Measurements from ENCODE around the gene RAPGEF1.

GRCh38 chr9:131670247-131671132 lies 69.4 kb downstream of the RAPGEF1 start:
- TF ChIP-seq ETV5 (CRISPR knock-in tag; IDR thresholded peaks at IDR 0.05; ENCODE audit: borderline replicate concordance): no peak
- no peak for TF ChIP-seq ZNF34 (CRISPR knock-in tag; IDR thresholded peaks at IDR 0.05; ENCODE audit: borderline replicate concordance)
- no peak for TF ChIP-seq EP300 (IDR thresholded peaks at IDR 0.05; ENCODE audit: low read depth in 2 of 2, low read length in 2 of 2)
- no peak for TF ChIP-seq EP300 (CRISPR knock-in tag; IDR thresholded peaks at IDR 0.05; ENCODE audit: borderline replicate concordance)
- no peak for TF ChIP-seq DPF2 (CRISPR knock-in tag; IDR thresholded peaks at IDR 0.05; ENCODE audit: borderline replicate concordance, low read depth)
- TF ChIP-seq POLR2AphosphoS5 (IDR thresholded peaks at IDR 0.05; ENCODE audit: low read depth, low read length): no peak
- TF ChIP-seq EZH2 (conservative IDR thresholded peaks at IDR 0.05; ENCODE audit: low read depth, low read length): no peak
- no peak for TF ChIP-seq CTCF (CRISPR knock-in tag; IDR thresholded peaks at IDR 0.05)
- no peak for TF ChIP-seq ELF4 (CRISPR knock-in tag; IDR thresholded peaks at IDR 0.05; ENCODE audit: borderline replicate concordance)
- no peak for TF ChIP-seq ZNF800 (CRISPR knock-in tag; IDR thresholded peaks at IDR 0.05)
- TF ChIP-seq HIC2 (CRISPR knock-in tag; IDR thresholded peaks at IDR 0.05; ENCODE audit: low read depth): no peak
- TF ChIP-seq ZNF883 (CRISPR knock-in tag; IDR thresholded peaks at IDR 0.05; ENCODE audit: not compliant biosample characterization): no peak
